Caki2 (cell line): ENCODE results near the gene TENM4. TPM values are rescaled to one million over a fixed set of nuclear protein-coding genes. Genes with fewer than 3 reads are reported as not detected.
"Not testable (repeated sequence)": the region's sequence is repeated elsewhere in the genome, so short reads cannot be mapped to it uniquely, and the experiment has no call there.

ENCODE experiments used
- DNase-seq: peaks from one replicate; pipeline ENCODE4 v3.0.0-alpha.2; 2015; ENCODE audit warnings: low read depth
- in situ Hi-C: cut with HindIII; loops from 2 replicates; pipeline ENCODE4 v1.10.0; 2016; ENCODE audit warnings: low sequenced_read_pairs, low pct_unique_long_range_greater_than_20kb, mixed read lengths
- total RNA-seq: library from RNA; depleted of rRNA; stranded (reverse); fragments of >200 nt; shearing (Covaris generic); gene quantifications from 2 replicates; pipeline ENCODE4 v1.2.3, GENCODE V29; 2014; ENCODE audit warnings: low replicate concordance

The TENM4 gene
- total RNA-seq, 1 experiment from 2014 or later = 0.17 TPM

DNA sequence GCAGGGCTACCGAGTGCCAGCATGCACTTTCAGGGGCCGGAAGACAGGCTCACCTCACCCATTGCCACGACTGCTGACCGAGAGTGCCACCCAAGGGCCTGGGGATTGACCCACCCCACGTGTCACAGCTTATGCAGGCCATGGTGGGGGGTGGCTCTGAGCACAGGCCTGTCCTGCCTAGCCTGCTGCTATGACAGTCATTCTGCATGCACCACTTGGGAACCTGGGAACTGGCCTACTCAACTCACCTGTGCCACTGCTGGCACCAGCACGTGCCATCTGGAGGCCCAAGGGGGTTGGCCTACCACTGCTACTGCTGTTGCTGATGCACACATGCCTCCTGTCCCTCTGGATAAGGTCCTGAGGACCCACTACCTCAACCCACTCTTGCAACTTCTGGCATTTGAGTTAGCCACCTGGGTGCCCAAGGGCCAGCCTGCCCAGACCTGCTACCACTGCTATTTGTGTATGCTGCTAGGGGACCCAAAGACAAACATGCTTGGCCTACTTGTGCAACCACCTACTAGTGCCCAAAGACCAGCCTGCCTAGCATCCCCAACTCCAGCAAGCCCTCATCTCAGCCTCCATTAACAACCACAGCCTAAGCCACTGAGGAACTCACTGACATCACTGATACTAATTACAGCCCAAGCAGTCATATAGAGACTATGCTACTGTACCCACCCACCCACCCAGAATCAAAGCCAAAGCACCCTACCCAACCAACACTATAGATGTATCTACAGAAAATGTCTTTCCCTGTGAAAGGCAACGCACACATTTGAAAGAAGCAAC, 807.1 kb downstream of the TENM4 start:
- in situ Hi-C loops = no loop called here
- no peak for DNase-seq

DNA sequence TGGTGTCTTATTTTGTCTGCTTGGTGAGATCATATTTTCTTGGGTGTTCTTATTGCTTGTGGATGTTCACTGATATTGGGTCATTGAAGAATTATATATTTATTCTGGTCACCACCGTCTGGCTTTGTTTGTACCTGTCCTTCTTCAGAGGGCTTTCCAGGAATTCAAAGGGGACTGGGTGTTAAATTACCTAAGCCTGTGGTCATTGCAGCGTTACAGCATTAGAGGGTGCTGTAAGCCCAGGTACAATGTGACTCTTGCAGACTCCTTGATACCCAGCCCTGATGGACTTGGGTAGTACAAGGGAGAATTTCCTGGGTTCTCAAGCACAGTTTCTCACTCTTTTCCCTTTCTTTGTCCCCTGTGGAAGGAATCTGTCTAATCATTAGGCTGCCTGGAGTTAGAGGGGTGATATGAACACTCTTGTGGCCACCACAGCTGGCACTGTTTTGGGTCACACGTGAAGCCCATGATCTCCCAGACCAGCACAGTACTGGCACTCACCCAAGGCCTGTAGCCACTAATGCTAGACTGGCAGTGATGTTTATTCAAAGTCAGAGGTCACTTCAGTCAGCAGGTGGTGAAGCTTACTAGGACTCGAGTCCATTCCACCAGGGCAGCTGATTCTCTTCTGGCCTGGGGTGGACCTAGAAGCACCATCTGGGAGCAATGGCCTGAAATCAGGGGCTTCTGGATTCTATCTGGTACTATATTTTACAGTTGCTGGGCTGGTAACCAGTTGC, 810.1 kb downstream of the TENM4 start:
- in situ Hi-C loops = no loop called here
- DNase-seq = no peak

DNA sequence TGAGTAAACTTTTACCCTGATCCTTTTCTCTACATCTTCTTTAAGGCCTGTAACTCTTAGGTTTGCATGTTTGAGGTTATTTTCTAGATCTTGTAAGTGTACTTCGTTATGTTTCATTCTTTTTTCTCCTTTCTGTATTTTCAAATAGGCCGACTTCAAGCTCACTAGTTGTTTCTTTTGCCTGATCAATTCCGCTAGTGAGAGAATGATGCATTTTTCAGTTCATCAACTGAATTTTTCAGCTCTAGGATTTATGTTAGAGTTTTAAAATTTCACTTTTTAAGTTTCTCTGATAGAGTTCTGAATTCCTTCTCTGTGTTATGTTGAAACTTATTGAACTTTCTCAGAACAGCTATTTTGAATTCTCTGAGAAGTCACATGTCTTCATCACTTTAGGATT, 810.7 kb downstream of the TENM4 start:
- in situ Hi-C loops = no loop called here
- DNase-seq = no peak

DNA sequence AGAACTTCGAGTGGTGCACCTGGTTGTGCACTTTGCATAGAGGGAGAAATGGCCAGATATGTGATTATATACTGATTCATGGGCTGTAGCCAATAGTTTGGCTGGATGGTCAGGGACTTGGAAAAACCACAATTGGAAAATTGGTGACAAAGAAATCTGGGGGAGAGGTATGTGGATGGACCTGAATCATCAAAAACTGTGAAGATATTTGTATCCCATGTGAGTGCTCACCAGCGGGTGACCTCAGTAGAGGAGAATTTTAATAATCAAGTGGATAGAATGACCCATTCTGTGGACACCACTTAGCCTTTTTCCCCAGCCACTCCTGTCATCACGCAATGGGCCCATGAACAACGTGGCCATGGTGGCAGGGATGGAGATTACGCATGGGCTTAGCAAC, 818.2 kb downstream of the TENM4 start:
- in situ Hi-C loops = no loop called here
- DNase-seq = no peak

DNA sequence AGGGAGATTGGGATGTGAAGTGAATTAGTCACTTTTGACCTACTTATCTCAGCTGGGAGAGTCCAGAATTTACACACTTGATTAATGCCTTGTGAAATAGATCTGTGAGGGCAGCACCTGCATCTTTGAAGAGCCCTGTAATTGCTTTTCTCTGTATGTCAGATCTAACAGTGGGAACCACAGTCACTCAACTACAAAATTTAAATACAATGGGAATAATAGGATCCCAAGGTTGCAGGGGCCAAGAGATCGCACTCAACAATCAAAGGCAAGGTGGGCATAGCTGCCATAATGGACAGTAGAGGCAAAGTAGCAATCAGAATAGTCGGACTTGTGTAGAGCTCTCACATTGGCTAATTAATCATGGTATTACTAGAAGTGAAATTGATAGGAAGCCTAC, 820.7 kb downstream of the TENM4 start:
- in situ Hi-C loops = no loop called here
- DNase-seq = no peak

DNA sequence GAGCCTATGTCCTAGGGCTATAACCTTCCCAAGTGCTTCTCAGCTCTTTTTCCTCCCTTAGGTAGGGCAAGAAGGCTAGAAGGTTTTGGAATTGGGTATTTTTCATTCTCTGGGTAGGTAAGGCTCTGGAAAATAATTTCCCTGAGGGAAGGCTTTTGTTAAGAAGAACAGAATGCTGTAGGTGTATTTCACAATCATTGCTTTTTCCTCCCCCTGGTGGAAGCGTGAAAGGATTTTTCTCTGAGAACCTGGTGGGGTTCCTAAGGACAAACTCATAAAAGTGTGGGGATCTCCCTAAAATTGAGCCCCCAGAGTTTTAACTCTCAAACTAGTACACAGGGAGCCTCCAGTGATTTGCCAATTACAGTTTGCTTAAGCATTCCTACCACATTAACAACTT, 825.1 kb downstream of the TENM4 start:
- no peak for DNase-seq
- in situ Hi-C loops = no loop called here

DNA sequence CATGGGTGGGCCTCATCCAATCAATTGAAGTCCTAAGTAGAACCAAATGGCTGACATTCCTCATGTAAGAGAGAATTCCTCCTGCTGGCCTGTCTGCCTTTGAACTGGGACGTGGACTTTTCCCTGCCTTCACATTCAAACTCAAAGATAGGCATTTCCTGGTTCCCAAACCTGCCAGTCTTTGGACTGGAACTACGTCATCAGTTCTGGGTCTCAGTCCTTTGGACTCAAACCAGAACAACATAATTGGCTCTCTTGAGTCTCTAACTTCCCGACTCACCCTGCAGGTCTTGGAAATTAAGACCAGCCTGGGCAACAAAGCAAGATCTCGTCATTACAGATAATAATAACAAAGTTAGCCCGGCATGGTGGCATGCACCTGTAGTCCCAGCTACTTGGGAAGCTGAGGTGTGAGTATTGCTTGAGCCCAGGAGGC, 827.4 kb downstream of the TENM4 start:
- in situ Hi-C loops = no loop called here
- no peak for DNase-seq

DNA sequence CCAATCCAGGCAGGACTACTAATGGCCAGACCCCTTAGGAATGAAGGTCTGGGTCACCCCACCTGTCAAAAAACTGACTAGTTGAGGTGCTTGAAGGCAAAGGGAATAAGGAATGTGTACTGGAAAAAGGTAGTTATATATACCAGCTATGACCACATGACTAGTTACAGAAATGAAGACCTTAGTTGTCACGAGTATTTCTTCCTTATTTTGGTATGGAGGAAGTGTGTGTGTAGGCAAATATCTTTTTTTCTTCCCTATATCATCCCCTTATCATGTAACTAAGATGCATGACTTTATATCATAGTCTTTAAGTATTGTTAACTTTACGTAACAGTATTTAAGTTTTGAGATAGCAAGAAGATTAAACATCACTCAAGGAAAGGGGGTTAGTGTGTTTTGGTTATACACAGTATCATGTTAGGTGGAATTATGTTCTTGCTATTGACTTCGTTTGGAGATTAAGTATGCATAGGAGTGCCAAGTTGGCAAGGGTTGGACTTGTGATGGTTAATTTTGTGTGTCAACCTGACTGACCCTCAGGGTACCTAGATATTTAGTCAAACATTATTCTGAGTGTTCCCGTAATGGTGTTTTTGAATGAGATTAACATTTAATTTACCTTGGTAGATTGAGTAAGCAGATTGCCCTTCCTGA, 828.0 kb downstream of the TENM4 start:
- DNase-seq = no peak

DNA sequence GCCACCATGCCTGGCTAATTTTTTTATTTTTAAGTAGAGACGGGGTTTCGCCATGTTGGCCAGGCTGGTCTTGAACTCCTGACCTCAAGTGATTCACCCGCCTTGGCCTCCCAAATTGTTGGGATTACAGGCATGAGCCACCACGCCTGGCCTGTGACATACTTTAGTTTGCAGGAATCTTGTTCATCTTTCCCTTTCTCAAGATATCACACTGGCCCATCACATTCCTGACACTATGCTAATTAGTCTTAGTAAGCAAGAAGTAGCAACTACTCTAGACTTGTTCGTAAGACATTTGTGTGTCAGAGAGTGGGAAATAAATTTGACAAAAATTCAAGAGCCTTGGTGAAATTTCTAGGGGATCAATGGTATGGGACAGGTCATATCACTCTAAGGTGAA, 831.5 kb downstream of the TENM4 start:
- in situ Hi-C loops = not testable (repeated sequence)

More for the DNA sequence above, 828.0 kb downstream of the TENM4 start:
- in situ Hi-C loops = no loop called here

DNA sequence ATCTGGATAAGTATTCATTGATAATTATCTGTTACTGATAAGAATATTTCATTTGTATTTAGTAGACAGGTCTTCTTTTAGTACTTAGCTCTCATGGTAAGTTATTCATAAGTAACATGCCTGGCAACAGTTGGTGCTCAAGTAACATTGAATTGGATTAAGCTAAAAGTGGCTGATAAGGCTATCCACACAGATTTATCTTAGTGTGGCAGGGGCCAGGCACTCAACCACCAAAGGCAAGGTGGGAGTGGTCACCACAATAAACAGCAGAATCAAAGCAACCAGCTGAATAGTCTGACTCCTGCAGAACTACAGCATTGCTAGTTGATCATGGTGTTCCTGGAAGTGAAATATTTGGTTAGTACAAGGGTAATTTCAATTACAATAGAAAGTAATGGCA, 833.1 kb downstream of the TENM4 start:
- DNase-seq = no peak
- in situ Hi-C loops = no loop called here

More for the DNA sequence above, 831.5 kb downstream of the TENM4 start:
- not testable (repeated sequence) for DNase-seq

DNA sequence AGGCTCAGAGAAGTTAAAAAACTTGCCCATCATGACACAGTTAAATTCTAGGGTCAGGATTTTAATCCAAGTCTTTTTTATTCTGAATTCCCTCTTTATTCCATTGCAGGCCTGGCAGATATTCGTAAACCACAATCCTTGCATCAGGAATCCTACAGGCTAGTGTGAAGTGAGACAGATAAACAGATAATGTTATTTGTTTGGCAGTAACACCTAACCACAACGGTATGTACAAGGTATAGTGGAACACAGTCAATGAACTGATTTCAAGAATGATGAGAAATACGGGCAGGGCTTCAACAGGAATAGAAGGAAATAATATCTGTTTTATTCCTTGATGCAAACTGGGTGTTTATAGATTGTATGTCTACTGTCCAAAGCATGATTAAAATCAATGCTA, 834.2 kb downstream of the TENM4 start:
- in situ Hi-C loops = no loop called here
- DNase-seq = no peak

DNA sequence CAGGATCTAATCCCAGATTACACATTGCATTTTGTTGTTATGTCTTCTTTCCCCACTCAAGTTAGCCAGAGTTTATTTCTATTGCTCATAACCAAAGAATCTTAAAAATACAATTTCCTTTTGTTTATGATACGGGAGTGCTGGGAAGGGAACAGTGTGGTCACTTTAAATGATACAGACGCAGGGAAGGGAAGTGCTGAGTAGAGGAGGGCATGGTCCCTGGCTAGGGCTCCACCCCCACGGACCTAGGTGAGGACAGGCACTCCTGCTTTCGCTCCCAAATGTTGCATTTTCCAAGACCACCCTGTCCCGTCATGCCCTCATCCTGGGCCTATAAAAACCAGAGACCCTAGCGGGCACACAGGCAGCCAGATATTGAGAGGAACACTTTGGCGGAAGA, 835.5 kb downstream of the TENM4 start:
- no peak for DNase-seq
- in situ Hi-C loops = no loop called here

DNA sequence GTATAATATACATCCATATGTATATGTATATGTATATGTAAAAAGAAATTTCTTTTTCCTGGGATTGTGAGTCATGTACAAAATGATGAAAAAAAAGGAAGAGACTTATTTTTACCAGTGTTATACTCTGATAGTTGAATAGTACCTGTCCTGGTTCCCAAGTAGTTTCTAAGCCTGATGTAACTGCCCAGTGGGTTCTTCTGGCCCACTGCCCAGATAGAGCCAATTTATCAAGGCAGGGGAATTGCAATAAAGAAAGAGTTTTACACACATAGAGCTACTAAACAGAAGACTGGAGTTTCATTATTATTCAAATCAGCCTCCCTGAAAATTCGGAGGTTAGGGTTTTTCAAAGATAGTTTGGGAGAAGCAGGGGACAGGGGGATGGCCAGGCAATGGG, 837.0 kb downstream of the TENM4 start:
- in situ Hi-C loops = no loop called here
- no peak for DNase-seq
